ENCODE measurements around the gene HS1BP3. TPM values are rescaled to one million over a fixed set of nuclear protein-coding genes. Genes with fewer than 3 reads are reported as not detected.

Gene HS1BP3
- total RNA-seq, 4 donors from 2014 or later: 7.1 to 41.8 (median 28.4) TPM

DNA sequence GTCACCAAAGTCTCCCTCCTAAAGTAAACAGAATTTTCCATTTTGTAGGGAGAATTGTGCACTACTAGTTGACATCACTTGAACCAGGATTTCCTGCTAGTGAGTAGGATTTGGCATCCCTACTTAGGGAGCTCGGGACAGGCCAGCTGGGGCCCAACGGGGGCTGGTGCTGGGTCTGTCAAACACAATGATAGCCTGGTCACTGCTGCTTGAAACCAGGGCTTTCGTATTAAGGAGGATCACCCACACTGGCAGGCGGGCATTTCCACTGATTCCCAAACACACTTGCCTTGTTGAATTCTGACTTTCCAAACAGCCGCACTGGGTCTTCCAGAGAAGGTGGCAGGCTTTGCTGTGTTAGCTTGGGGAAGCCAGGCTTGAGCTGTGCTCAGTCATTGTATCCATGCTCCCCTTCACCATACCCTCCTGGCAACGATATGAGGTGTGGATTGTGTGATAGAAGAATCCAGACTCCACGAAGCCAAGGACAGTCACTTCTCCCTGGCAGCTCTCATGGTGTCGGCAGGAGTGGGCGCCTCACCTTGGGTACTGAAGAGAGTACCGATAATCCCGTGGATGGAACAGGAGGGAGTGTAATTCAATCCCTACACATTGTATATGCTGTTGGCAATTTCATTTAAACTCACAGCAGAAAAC lies 23.5 kb upstream of the HS1BP3 start:
- H3K4me3 ChIP-seq: no peak overlapping the region
- peak overlapping the region; percentile 62 to 81 for H3K27ac ChIP-seq
- intact Hi-C loops (cut with DNase I; ENCODE audit: low total_unique reads): no loop called here
- no peak for DNase-seq
- H3K27me3 ChIP-seq: no peaks in the 10 kb centered on the region
- no peak for TF ChIP-seq POLR2A (IDR thresholded peaks at IDR 0.05)
- TF ChIP-seq, protein P1, sequence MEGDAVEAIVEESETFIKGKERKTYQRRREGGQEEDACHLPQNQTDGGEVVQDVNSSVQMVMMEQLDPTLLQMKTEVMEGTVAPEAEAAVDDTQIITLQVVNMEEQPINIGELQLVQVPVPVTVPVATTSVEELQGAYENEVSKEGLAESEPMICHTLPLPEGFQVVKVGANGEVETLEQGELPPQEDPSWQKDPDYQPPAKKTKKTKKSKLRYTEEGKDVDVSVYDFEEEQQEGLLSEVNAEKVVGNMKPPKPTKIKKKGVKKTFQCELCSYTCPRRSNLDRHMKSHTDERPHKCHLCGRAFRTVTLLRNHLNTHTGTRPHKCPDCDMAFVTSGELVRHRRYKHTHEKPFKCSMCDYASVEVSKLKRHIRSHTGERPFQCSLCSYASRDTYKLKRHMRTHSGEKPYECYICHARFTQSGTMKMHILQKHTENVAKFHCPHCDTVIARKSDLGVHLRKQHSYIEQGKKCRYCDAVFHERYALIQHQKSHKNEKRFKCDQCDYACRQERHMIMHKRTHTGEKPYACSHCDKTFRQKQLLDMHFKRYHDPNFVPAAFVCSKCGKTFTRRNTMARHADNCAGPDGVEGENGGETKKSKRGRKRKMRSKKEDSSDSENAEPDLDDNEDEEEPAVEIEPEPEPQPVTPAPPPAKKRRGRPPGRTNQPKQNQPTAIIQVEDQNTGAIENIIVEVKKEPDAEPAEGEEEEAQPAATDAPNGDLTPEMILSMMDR (IDR thresholded peaks at IDR 0.05): no peak
- peaks cover 4 to 11% of the 10 kb centered on the region in 2 donors for H3K4me1 ChIP-seq
- no peaks in the 10 kb centered on the region for H3K9me3 ChIP-seq
- no peaks in the 10 kb centered on the region for H3K36me3 ChIP-seq

- Histone ChIP-seq H3K4me1 (peaks cover 4 to 11% of the 10 kb centered on the region in 2 donors), H3K27ac (peak overlapping the region in 1 of 2 donors; percentile 1), H3K27me3 (no peaks in the 10 kb centered on the region), H3K4me3 (no peak overlapping the region), H3K36me3 (no peaks in the 10 kb centered on the region), H3K9me3 (no peaks in the 10 kb centered on the region)
- intact Hi-C loops (cut with DNase I; ENCODE audit: low total_unique reads): no loop called here
- TF ChIP-seq, protein P1 (IDR thresholded peaks at IDR 0.05): no peak
- TF ChIP-seq POLR2A (IDR thresholded peaks at IDR 0.05): no peak
- no peak for DNase-seq
Observed at GRCh38 chr2:20673686-20674308, 22.9 kb upstream of the HS1BP3 start.

DNA sequence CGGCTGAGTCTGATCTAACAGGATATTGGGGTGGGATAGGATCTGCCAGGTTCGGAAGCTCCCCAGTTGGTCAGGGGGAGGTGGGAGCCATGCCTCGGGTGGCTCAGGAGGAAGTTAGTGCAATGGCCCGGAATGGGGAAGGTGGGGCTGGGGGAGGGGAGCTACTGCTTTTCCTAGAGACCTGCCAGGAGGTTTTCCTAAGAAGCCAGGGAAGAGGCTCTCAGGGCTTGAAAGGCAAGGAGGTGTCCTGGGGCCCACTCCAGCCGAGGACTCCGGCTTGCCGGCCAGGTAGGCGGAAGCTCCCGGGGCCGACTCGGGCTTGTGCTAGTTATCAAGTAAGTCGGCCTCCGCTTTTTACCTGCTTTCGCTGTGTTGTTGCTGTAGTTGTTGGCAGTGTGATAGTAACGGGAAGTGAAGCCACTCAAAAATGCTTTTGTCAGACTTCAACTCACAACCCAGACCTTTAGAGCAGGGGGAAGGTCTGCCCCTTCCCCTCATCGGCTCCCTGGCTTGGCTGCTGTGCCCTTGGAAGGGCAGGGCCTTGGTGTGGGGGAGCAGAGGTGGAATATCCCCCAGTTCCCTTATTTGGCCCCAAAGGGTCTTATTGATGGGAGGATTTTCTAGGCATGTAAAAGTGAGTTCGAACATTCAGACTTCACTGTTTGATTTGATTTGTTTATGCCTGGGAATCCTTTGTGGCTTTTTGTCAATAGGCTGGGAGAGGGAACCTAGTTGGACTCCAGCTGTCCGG lies 21.5 kb upstream of the HS1BP3 start:
- Histone ChIP-seq H3K27ac (no peak overlapping the region), H3K4me3 (no peak overlapping the region), H3K36me3 (no peaks in the 10 kb centered on the region), H3K4me1 (peaks cover 4 to 17% of the 10 kb centered on the region in 2 donors), H3K27me3 (no peaks in the 10 kb centered on the region), H3K9me3 (no peaks in the 10 kb centered on the region)
- DNase-seq: no peak
- intact Hi-C loops (cut with DNase I; ENCODE audit: low total_unique reads): no loop called here
- TF ChIP-seq POLR2A (IDR thresholded peaks at IDR 0.05): no peak
- TF ChIP-seq, protein P1 (IDR thresholded peaks at IDR 0.05): no peak

- intact Hi-C loops (cut with DNase I; ENCODE audit: low total_unique reads): no loop called here
- no peaks in the 10 kb centered on the region for H3K9me3 ChIP-seq
- peaks cover 4 to 20% of the 10 kb centered on the region in 2 donors for H3K4me1 ChIP-seq
- no peak overlapping the region for H3K4me3 ChIP-seq
- DNase-seq: no peak
- no peak overlapping the region for H3K27ac ChIP-seq
- H3K27me3 ChIP-seq: no peaks in the 10 kb centered on the region
- H3K36me3 ChIP-seq: no peaks in the 10 kb centered on the region
- TF ChIP-seq, protein P1 (IDR thresholded peaks at IDR 0.05): no peak
- no peak for TF ChIP-seq POLR2A (IDR thresholded peaks at IDR 0.05)
Observed at GRCh38 chr2:20671736-20672080, 20.8 kb upstream of the HS1BP3 start.
